Cardiac septum (tissue), 1 donor: Measurements from ENCODE around the gene MYO19. TPM values are rescaled to one million over a fixed set of nuclear protein-coding genes. Genes with fewer than 3 reads are reported as not detected.
"Not testable (repeated sequence)": the region's sequence is repeated elsewhere in the genome, so short reads cannot be mapped to it uniquely, and the experiment has no call there.

Source experiments
- DNase-seq: peaks from one replicate; pipeline ENCODE4 v3.0.0-alpha.2; 2020; ENCODE audit warnings: low spot score
- intact Hi-C: fragments of 100-400 bp; cut with DNase I; formaldehyde crosslinking; loops from one replicate; pipeline ENCODE4 v1.14.0; 2022
- total RNA-seq: library from RNA; stranded (reverse); fragmentation: NEBNext Ultra II Directional; extraction: Animal tissue kit (Norgen Biotek cat#: 25700); gene quantifications from one replicate; pipeline ENCODE4 v1.2.1, GENCODE V29; 2021
- donor health status: DM: no; HTN: no; CAD: no.

MYO19 gene
- total RNA-seq, 1 donor from 2014 or later = 16.0 TPM

- intact Hi-C loops = no loop called here
- peak; percentile 38 for DNase-seq
Measured at GRCh38 chr17:36506249-36506826, 28.3 kb downstream of the MYO19 start.

GRCh38 chr17:36505171-36505570 is 29.5 kb downstream of the MYO19 start:
- DNase-seq = no peak

GRCh38 chr17:36504156-36504545 is 30.5 kb downstream of the MYO19 start:
- DNase-seq = no peak
- intact Hi-C loops = no loop called here

More at GRCh38 chr17:36505171-36505570, 29.5 kb downstream of the MYO19 start:
- intact Hi-C loops = no loop called here

- intact Hi-C loops = no loop called here
- no peak for DNase-seq
Measured at GRCh38 chr17:36503456-36504155, 31.1 kb downstream of the MYO19 start.

- DNase-seq = peak; percentile 51
- intact Hi-C loops = no loop called here
Measured at GRCh38 chr17:36501963-36502362, 32.7 kb downstream of the MYO19 start.

GRCh38 chr17:36501351-36501750 is 33.3 kb downstream of the MYO19 start:
- intact Hi-C loops = no loop called here
- DNase-seq = no peak

GRCh38 chr17:36500745-36501225 is 33.9 kb downstream of the MYO19 start:
- intact Hi-C loops = no loop called here
- no peak for DNase-seq

- intact Hi-C loops = no loop called here
- peak; percentile 53 for DNase-seq
Measured at GRCh38 chr17:36498560-36499300, 35.9 kb downstream of the MYO19 start.

GRCh38 chr17:36498155-36498554 is 36.5 kb downstream of the MYO19 start:
- intact Hi-C loops = no loop called here
- DNase-seq = peak; percentile 73

GRCh38 chr17:36496018-36496789 is 38.5 kb downstream of the MYO19 start:
- intact Hi-C loops = no loop called here
- peak; percentile 61 for DNase-seq

GRCh38 chr17:36495076-36495578 is 39.5 kb downstream of the MYO19 start:
- no peak for DNase-seq
- intact Hi-C loops = no loop called here

GRCh38 chr17:36494674-36495073 is 40.0 kb downstream of the MYO19 start:
- no peak for DNase-seq
- intact Hi-C loops = no loop called here

- intact Hi-C loops = no loop called here
- DNase-seq = peak; percentile 43
Measured at GRCh38 chr17:36493956-36494355, 40.7 kb downstream of the MYO19 start.

- DNase-seq = peak; percentile 97
- intact Hi-C loops = no loop called here
Measured at GRCh38 chr17:36486204-36487194, 48.2 kb downstream of the MYO19 start, which contains the start of gene ZNHIT3. ZNHIT3 (plus strand) TSS chr17:36486681; CDS start chr17:36486700, 19 bp downstream.

GRCh38 chr17:36485805-36486203 is 48.9 kb downstream of the MYO19 start:
- intact Hi-C loops = no loop called here

GRCh38 chr17:36485027-36485426 is 49.6 kb downstream of the MYO19 start:
- DNase-seq = no peak

More at GRCh38 chr17:36485805-36486203, 48.9 kb downstream of the MYO19 start:
- DNase-seq = no peak

GRCh38 chr17:36484021-36484420 is 50.6 kb downstream of the MYO19 start:
- intact Hi-C loops, DNase-seq: not testable (repeated sequence)

More at GRCh38 chr17:36485027-36485426, 49.6 kb downstream of the MYO19 start:
- intact Hi-C loops = no loop called here
